GM19395 (cell line): ENCODE results near the gene SNX2.
A peak's percentile ranks its signal among the peaks of the same experiment; 100 is the strongest.

Experiments
- ATAC-seq: cut with Tn5 transposase; IDR thresholded peaks from one replicate; pipeline ENCODE4 v1.9.1; 2021; ENCODE audit warnings: mild to moderate bottlenecking, moderate library complexity; ENCODE audit not compliant: unreplicated experiment

SNX2 gene

GRCh38 chr5:122772446-122772845 is 2.4 kb upstream of the SNX2 start:
- ATAC-seq = no peak

DNA sequence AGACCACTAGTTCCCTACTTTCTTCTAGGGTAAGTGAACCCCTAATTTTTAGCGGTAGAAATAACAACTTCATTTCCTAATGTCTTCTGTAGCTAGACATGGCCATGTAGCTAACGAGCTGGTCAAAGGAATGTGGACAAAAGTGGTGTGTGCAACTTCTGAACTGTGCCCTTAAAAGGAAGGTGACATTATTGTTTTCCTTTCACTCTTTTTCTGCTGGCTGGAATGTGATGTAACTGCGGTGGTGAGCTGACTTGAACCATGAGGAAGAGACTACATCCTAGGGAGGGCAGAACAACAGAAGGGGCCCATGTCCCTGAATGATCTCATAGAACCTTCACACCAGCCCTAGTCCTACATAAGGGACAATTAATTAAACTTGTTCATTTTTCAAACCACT is 1.3 kb upstream of the SNX2 start:
- no peak for ATAC-seq

DNA sequence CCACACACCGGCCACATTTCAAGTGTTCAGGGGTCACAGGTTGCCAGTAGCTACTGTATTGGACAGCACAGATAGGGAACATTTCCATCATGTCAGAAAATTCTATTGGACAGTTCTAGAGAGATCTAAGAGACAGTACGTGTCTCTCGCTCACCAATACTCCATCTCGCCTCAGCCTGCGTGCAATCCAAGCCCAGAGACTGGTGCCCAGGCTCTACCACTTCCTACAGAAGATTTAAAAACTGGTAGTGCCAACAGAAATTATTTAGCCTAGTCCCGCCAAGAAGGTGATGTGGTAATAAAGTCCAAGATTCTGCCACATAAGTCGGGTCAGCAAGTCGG is 390 bp upstream of the SNX2 start:
- ATAC-seq = peak; percentile 44

- no peak for ATAC-seq
Observed at GRCh38 chr5:122775550-122776542, 966 bp downstream of the SNX2 start.

DNA sequence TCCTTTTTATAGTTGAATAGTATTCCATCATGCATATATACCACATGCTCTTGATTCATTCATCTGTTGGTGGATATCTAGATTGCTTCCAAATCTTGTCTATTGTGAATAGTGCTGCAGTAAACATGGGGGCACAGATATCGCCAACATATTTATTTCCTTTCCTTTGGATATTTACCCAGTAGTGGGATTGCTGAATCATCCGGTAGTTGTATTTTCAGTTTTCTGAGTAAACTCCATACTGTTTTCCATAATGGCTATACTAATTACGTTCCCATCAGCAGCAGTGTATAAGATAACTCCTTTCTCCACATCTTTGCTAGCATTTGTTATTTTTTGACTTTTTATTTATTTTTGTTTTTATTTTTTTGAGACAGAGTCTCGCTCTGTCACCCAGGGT is 3.3 kb downstream of the SNX2 start:
- ATAC-seq = no peak

GRCh38 chr5:122779451-122779850 is 4.6 kb downstream of the SNX2 start:
- no peak for ATAC-seq

GRCh38 chr5:122780296-122780695 is 5.4 kb downstream of the SNX2 start:
- peak; percentile 50 for ATAC-seq

DNA sequence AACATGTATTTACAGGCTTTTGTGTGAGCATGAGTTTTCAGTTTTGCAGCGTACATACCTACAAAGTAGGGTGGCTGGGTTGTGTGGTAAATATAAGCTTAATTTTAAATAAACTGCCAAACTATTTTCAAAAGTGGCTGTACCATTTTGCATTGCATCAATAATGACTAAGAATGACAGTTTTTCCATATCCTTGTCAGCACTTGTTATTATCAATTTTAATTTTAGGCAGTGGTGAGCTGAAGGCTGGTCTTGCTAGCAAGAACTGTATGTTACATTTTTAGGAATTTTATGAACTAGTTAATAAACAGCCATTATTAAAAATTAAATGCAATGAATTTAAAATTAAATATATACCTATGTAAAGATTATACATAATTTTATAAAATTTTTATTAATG is 6.6 kb downstream of the SNX2 start:
- ATAC-seq = no peak

DNA sequence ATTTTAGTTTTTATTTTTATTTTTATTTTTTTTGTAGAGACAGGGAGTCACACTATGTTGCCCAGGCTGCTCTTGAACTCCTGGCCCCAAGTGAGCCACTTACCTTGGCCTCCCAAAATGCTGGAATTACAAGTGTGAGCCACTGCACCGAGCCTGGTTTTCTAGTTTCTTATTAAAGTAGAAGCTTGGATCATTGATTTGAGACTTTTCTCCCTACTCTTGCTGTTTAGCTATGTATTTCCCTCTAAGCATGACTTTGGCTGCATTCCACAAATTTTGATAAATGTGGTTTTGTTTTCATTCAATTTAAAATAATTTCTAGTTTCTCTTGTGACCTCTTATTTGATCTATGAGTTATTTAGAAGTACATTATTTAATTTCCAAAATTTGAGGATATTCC is 10.4 kb downstream of the SNX2 start:
- no peak for ATAC-seq

DNA sequence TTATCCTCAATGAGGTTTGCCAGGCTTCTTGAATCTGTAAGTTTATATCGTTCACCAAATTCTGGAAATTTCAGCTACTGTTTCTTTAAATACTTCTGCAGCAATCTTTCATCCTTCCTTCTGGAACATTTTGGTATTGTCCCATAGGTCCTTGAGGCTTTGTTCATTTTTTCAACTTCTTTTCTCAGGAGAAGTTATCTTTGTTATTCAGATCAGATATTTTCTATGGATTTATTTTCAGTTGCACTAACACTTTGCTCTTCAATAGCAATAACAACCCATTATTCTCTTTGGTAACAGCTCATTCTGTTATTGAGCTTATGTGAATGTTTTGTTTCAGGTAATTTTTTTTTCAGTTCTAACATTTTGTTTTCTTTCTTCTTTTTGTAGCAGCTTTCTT is 13.5 kb downstream of the SNX2 start:
- ATAC-seq = no peak

- no peak for ATAC-seq
Observed at GRCh38 chr5:122788996-122789395, 14.1 kb downstream of the SNX2 start.

DNA sequence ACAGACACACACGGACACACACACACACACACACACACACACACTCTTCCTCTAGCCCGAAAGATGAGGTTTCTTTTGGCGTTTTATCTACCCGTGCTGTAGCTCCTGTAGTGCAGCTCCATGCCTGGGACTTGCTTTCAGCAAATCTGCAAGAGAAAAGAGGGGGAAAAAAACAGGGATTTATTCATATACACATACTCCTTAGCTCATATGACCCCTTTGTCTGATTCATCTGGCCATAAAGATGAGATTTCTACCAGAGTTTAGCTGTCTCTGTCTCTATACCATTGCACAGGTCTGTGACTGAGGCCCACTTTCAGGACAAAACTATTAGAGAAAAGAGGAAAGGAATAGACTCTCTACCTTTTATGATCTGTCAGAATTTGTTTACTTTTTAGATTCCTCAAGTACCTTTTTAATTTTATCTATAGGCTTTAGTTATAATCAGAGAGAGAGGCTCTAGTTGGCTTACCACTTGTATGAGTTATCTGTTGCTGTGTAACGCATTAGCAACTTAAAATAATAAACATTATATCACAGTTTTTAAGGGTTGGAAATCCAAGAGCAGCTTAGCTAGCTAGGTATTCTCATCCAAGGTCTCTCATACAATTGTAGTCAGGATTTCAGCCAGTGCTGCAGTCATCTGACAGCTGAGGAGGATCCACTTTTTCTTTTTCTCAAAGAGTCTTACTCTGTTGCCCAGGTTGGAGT is 14.7 kb downstream of the SNX2 start:
- ATAC-seq = no peak

- ATAC-seq = no peak
Observed at GRCh38 chr5:122790354-122791103, 15.6 kb downstream of the SNX2 start.

GRCh38 chr5:122805481-122805880 is 30.6 kb downstream of the SNX2 start:
- ATAC-seq = no peak

DNA sequence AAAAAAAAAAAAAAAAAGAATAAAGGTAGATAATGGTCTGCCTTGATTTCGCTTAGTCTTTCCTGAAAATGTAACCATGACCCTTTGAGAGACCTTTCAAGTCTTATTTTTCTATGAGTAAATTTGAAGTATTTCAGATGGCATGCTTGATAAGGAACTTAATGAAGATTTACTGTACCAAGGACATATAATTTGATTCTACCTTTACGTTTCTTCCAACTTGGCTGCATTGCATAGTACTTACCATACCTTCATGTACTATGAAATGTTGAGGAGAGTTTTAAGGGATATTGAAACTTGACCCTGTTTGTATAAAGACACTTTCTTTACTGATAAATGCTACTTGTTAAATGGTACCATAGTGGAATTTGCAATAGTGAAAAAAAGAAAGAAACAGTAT is 35.5 kb downstream of the SNX2 start:
- no peak for ATAC-seq

GRCh38 chr5:122815218-122815767 is 40.4 kb downstream of the SNX2 start:
- no peak for ATAC-seq

- no peak for ATAC-seq
Observed at GRCh38 chr5:122816756-122817155, 41.9 kb downstream of the SNX2 start.

DNA sequence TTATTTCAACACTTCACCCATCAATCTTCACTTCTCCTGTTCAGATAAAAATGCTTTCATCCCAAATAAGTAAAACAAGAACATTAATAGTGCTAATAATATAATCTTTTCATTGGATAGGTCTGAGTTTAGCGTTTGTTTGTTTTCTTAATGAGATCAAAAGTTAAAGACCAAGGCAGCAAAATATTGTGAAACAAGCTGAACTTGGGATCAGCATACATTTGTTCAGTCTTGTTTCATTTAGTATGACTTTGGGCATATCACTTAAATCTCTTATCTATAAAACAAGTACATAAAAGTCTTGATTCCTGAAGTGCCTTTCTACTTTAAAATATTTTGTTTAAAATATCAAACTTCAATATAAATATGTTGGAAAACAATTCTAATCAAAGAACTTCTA is 57.1 kb downstream of the SNX2 start:
- ATAC-seq = no peak

- no peak for ATAC-seq
Observed at GRCh38 chr5:122835681-122836080, 60.8 kb downstream of the SNX2 start.

DNA sequence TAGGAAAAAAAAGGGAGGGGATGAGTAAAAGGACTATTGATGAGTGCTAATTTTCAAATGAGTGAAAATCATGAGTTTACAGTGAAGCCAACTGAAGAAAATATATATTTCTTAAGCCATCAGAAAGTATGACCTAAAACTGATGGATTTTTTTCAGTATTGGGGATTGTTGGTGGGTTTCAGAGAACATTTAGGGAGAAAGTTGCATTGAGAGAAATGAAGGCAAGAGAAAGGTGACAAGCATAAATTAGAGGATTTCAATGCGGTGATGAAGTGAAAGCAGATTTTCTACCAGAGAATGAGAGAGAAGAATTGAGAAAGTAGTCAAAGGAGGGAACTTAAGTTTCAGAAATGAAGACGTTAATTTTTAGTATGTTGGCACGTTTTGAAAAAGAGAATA is 62.1 kb downstream of the SNX2 start:
- no peak for ATAC-seq

GRCh38 chr5:122839731-122840130 is 64.9 kb downstream of the SNX2 start:
- ATAC-seq = no peak
